ENCODE measurements around the gene LRRN4CL.

The LRRN4CL gene

DNA sequence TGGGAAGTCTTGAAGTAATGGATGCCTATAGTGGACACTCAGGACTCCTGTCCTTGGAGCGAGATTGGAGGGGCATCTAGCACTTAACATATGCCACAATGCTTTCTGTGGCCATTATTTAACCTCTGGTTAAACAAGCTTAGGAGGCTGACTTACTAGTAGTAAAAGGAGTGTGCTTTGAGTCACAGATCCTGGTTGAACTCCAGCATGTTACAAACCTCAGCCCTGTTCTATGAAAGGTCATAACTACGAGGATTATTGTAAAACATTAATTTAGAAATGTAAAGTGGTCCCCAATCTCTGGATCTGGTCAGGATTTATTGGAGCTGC, 16.2 kb downstream of the LRRN4CL start:
- DNase-seq (ENCODE audit: low read depth), result no peak
- TF ChIP-seq CTCF (conservative IDR thresholded peaks at IDR 0.05; ENCODE audit: low read depth, low read length), result no peak
- H3K4me3 ChIP-seq (ENCODE audit: low read depth, low read length), result no peak overlapping the region

- no peak for TF ChIP-seq CTCF (conservative IDR thresholded peaks at IDR 0.05; ENCODE audit: low read depth, low read length)
- peak; percentile 90 for DNase-seq (ENCODE audit: low read depth)
- H3K4me3 ChIP-seq (ENCODE audit: low read depth, low read length), result peak within 1 kb of the TSS; percentile 72
Observed at GRCh38 chr11:62671608-62672389, 17.5 kb downstream of the LRRN4CL start, which contains the start of the genes LBHD1 and UQCC3. LBHD1 (minus strand) TSS chr11:62672267; CDS start chr11:62670031, 2,236 bp downstream. UQCC3 (plus strand) TSS chr11:62671673; CDS start chr11:62671746, 73 bp downstream.

- H3K4me3 ChIP-seq (ENCODE audit: low read depth, low read length), result peak overlapping the region; percentile 72
- DNase-seq (ENCODE audit: low read depth), result no peak
- no peak for TF ChIP-seq CTCF (conservative IDR thresholded peaks at IDR 0.05; ENCODE audit: low read depth, low read length)
Observed at GRCh38 chr11:62671236-62671607, 18.1 kb downstream of the LRRN4CL start.

GRCh38 chr11:62669420-62670161, 19.7 kb downstream of the LRRN4CL start:
- H3K4me3 ChIP-seq (ENCODE audit: low read depth, low read length), result no peak overlapping the region
- no peak for TF ChIP-seq CTCF (conservative IDR thresholded peaks at IDR 0.05; ENCODE audit: low read depth, low read length)

GRCh38 chr11:62667460-62667859, 21.9 kb downstream of the LRRN4CL start:
- H3K4me3 ChIP-seq (ENCODE audit: low read depth, low read length), result no peak overlapping the region
- no peak for DNase-seq (ENCODE audit: low read depth)
- TF ChIP-seq CTCF (conservative IDR thresholded peaks at IDR 0.05; ENCODE audit: low read depth, low read length), result no peak

More at GRCh38 chr11:62669420-62670161, 19.7 kb downstream of the LRRN4CL start:
- DNase-seq (ENCODE audit: low read depth), result no peak

- TF ChIP-seq CTCF (conservative IDR thresholded peaks at IDR 0.05; ENCODE audit: low read depth, low read length), result no peak
- H3K4me3 ChIP-seq (ENCODE audit: low read depth, low read length), result peak overlapping the region; percentile 83
- DNase-seq (ENCODE audit: low read depth), result no peak
Observed at GRCh38 chr11:62666259-62666926, 22.9 kb downstream of the LRRN4CL start.

Data from choroid plexus epithelial cell (primary cell).